H1 (cell line): ENCODE data around the gene SBDS.
"Not testable (repeated sequence)": the region's sequence is repeated elsewhere in the genome, so short reads cannot be mapped to it uniquely, and the experiment has no call there.

Experiments
- CEBPB ChIP-seq: IDR thresholded peaks from 2 replicates; pipeline ENCODE4 v1.6.1; 2012; ENCODE audit warnings: low read depth, low read length
- HDAC2 ChIP-seq, 2 experiments: fragments of 300-600 bp in 1 of 2; sonication (generic) in 1 of 2; IDR thresholded peaks; 2 replicates each; pipeline ENCODE4 v1.6.1; 2011 to 2012; ENCODE audit warnings: low read depth in 2 of 2, low read length in 2 of 2, mild to moderate bottlenecking in 2 of 2, moderate library complexity in 2 of 2, borderline replicate concordance in 1 of 2, inconsistent platforms in 1 of 2
- KDM1A ChIP-seq: fragments of 200-600, 300-600 bp; sonication (generic); IDR thresholded peaks from 2 replicates; pipeline ENCODE4 v1.7.1; 2016; ENCODE audit warnings: mild to moderate bottlenecking, low read length, borderline replicate concordance
- SRF ChIP-seq: IDR thresholded peaks from 2 replicates; pipeline ENCODE4 v1.6.1; 2011; ENCODE audit warnings: mild to moderate bottlenecking, low read depth, low read length, moderate library complexity
- TAF7 ChIP-seq: optimal IDR thresholded peaks from 2 replicates; pipeline ENCODE3; 2011; ENCODE audit warnings: low read depth, mild to moderate bottlenecking, inconsistent platforms, low read length, moderate library complexity, borderline replicate concordance
- TEAD4 ChIP-seq: IDR thresholded peaks from 2 replicates; pipeline ENCODE4 v1.6.1; 2012; ENCODE audit warnings: low read depth, low read length, inconsistent platforms, mixed read lengths
- TF ChIP-seq, protein P1 (sequence below), 3 experiments: IDR thresholded peaks; 1 replicate in 2 of 3; 2 replicates in 1 of 3; pipeline versions ENCODE4 v1.5.1 to v1.6.1; 2011; ENCODE audit warnings: low read length in 3 of 3, mild to moderate bottlenecking in 3 of 3, inconsistent platforms in 2 of 3, low read depth in 1 of 3, moderate library complexity in 1 of 3; ENCODE audit not compliant: insufficient read depth in 1 of 3; ENCODE audit errors: control extremely low read depth in 1 of 3
- TF ChIP-seq, protein P2 (sequence below): IDR thresholded peaks from 2 replicates; pipeline ENCODE4 v1.6.1; 2012; ENCODE audit warnings: inconsistent platforms

DNA sequence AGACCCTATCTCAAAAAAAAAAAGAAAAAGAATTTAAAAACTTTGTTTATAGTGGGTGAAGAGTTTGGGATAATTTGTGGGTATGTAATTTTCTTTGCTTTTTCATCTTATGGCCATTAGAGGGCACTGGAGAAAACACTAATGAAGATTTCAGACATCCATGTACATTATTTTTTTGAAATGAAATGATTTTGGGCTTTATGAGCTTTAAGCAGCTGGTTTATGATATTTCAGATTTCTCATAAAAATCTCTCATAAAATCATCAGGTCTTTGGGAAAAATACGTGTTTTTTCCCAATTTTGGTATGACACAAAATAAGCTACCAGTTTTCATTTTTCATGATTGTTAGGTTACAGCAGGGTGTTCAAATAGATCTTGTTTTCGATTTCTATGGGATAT, 45.4 kb upstream of the SBDS start:
- TF ChIP-seq HDAC2 (IDR thresholded peaks at IDR 0.05; ENCODE audit: borderline replicate concordance in 1 of 2, low read depth in 2 of 2, low read length in 2 of 2); KDM1A; SRF; TEAD4; CEBPB; TAF7: not testable (repeated sequence)
- TF ChIP-seq, protein P1, sequence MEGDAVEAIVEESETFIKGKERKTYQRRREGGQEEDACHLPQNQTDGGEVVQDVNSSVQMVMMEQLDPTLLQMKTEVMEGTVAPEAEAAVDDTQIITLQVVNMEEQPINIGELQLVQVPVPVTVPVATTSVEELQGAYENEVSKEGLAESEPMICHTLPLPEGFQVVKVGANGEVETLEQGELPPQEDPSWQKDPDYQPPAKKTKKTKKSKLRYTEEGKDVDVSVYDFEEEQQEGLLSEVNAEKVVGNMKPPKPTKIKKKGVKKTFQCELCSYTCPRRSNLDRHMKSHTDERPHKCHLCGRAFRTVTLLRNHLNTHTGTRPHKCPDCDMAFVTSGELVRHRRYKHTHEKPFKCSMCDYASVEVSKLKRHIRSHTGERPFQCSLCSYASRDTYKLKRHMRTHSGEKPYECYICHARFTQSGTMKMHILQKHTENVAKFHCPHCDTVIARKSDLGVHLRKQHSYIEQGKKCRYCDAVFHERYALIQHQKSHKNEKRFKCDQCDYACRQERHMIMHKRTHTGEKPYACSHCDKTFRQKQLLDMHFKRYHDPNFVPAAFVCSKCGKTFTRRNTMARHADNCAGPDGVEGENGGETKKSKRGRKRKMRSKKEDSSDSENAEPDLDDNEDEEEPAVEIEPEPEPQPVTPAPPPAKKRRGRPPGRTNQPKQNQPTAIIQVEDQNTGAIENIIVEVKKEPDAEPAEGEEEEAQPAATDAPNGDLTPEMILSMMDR (IDR thresholded peaks at IDR 0.05; ENCODE audit: control extremely low read depth in 1 of 3, insufficient read depth in 1 of 3, low read depth in 1 of 3, low read length in 3 of 3): not testable (repeated sequence)
- TF ChIP-seq, protein P2, sequence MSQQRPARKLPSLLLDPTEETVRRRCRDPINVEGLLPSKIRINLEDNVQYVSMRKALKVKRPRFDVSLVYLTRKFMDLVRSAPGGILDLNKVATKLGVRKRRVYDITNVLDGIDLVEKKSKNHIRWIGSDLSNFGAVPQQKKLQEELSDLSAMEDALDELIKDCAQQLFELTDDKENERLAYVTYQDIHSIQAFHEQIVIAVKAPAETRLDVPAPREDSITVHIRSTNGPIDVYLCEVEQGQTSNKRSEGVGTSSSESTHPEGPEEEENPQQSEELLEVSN: not testable (repeated sequence)
